Stimulated activated CD8-positive, alpha-beta memory T cell treated with anti-CD3 and anti-CD28 coated beads, Interleukin-15, amount 100 ng/mL, for 48 hours (primary cell): ENCODE measurements around the gene PLXNA4.

Experiments
- DNase-seq, 2 donors: peaks; one replicate each; pipeline ENCODE4 v3.0.0-alpha.2; 2020; ENCODE audit warnings: low read depth in 2 of 2

PLXNA4 gene

DNA sequence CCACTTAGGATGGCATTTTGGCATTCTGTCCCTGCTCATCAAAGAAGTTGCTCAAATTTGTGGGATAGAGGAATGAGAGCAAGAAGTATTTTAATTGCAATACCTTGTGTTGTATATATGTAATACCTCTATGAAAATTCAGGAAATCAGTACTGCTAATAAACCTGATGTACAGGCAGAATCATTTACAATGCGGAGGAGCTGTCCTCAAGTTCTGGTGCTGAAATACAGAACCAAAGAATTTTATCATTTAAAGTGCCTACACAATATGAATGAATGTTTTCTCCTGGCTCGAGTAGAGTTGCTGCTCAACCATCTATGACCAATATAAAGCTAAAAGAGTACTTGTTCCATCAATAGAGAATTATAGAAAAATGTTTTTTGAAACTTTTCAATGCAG lies 305.8 kb downstream of the PLXNA4 start:
- no peak for DNase-seq

DNA sequence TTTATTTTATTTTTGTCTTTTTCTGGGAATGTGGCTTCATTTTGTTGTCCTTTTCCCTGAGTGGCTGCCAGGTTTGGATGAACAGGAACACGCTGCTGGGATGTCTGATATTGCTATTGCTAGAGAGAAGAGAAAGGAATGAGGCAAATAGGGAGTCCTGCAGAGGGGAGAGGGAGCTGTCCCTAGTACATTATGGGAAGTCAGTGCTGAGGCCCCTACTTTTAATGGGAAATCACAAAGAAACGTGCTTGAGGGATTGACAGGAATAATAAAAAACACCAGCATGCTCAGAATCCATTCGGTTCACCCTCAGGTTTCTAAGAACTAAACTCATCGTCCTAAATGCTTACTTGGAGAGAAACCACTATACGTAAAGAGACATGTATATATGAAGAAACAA lies 306.6 kb downstream of the PLXNA4 start:
- no peak for DNase-seq

DNA sequence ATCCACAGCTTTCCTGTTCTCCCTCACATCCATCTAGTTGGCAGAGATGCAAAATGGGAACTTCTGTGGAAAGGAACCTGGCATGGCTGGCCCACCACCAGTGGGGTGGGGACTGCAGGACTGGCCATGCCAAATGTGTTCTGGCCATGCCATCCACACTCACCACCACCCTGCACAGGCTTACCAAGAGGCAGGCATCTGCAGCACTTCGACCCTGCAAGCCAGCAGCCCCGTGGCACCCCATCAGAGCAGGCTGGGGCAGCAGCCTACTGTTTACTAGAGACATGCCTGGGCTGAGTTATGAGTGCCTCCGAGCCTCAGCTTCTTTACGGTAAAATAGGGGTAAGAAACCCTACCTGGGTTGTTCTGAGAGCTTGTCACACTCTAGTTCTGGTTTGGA lies 313.1 kb downstream of the PLXNA4 start:
- no peak for DNase-seq

DNA sequence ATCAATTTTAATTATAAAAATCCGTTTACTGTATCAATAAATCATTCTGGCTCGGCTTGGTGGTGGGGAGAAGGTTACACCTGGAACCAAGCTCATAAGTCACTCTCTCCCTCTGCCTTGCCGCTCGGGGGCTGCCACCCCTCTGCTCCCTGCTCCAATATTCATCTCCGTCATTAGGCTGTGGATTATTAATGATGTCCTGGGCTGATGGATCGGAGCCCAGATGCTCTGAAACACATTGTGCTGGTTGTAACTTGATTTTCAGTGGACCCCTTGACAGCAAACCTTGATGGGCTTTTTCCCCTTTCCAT lies 314.2 kb downstream of the PLXNA4 start:
- DNase-seq, result no peak

DNA sequence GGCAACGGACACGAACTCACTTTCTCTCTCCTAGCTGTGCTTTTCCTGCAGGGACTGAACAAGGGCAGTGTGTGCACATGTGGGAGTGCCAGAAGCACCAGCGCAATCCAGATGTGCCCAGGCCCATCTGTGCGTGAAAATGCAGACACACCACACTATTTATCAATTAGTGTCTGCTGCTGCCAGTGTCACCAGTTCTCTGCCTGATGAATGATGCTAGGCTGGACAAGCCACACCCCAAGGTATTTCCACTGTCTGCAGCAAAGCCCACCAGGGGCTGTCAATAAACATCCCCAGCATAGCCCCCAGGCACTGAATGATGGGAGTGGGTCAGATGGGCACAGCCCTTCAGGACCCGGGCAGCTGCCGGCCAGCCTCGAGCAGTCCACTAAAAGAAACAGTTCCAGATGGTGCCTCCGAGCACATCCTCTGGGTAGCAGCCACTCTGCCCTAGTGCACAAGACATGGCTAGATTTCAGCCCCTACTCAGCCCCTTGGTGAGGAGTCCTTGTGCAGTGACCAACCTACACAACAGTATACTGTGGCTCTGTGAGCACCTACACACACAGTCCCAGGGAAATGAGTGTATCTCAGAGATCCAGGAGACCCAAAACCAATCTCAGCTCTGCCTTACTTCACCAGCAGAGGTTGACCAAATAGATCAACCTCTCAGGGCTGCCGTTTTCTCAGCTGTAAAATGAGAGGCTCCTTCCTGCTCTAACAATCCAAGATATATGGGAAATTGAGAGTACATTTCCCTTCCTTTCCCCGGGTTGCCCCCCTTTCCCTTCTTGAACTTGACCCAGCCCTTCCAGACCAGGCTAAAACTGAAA lies 314.7 kb downstream of the PLXNA4 start:
- no peak for DNase-seq

DNA sequence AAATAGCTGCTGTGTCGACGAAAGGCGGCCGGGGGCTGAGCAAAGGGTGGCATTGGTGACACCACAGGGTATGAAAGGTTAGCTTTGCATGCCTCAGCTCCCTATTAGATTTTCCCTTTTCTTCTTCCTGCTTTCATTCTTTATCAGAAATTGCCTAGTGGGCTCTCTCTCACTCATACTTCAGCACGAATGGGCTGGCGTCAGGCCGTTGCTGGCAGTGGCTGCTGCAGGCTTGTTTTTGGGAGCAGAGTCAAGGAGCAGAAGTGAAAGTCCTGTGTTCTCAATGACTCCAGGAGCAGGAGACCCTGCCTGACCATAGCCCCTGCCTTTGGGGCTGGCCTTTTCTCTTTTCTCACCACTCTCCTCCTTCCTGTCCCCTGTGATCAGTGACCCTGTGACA lies 318.0 kb downstream of the PLXNA4 start:
- no peak for DNase-seq

DNA sequence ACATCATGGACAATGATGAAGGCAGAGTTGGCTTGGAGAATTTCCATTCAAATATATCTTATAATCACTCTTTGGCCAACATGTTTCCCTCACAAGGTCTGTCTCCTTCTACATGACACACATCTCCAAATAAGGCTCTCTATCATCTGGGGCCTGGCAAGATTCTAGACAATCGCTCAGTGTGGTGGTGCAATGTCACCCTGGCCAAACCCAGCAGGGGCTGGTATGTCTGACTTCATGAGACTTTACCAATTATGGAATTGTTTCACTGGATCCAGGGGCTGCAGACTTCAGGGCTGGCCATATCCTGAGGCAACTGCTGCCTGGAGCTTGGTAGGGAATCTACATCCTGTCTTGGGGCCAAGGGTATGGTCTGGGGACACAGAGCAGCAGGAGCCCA lies 319.0 kb downstream of the PLXNA4 start:
- DNase-seq, result no peak

DNA sequence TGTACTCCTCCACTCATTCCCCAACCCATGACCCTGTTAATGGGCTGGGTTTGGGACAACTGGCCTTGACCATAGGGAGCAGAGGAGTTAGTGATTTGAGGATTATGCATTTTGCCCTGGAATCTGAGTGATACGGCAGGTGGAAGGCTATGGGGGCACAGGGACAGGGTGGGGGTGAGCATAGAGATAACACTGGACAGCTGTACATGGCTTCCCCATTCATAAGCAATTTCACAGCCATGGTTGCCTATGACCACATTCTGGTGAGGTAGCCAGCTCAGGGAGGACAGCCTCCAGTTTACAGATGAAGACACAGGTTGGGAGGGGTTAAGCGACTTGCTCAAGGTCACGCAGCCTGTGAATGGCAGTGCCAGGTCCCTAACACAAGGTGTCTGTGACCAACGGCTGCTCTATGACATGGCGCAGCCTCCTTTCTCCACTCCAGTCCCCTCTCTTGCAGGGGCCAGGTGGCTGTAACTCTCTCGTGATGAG lies 319.5 kb downstream of the PLXNA4 start:
- DNase-seq, result no peak

DNA sequence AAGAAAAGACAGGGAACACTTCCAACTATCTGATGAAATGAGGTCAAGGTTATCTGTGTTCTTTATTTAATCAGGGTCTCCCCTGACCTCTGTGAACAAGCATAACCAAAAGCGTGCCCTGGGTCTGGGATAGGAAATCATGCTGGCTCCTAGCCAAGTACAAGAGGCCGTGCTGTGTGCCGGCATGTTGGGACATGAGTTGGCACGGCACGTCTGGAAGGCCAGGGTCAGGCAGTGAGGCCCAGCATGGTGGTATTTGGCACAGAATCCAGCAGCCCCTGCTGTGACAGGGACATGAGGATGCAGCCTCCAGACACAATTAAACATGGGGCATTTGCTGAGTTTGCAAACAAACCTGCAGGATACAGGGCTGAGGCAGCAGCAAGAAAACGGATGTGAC lies 320.4 kb downstream of the PLXNA4 start:
- no peak for DNase-seq

DNA sequence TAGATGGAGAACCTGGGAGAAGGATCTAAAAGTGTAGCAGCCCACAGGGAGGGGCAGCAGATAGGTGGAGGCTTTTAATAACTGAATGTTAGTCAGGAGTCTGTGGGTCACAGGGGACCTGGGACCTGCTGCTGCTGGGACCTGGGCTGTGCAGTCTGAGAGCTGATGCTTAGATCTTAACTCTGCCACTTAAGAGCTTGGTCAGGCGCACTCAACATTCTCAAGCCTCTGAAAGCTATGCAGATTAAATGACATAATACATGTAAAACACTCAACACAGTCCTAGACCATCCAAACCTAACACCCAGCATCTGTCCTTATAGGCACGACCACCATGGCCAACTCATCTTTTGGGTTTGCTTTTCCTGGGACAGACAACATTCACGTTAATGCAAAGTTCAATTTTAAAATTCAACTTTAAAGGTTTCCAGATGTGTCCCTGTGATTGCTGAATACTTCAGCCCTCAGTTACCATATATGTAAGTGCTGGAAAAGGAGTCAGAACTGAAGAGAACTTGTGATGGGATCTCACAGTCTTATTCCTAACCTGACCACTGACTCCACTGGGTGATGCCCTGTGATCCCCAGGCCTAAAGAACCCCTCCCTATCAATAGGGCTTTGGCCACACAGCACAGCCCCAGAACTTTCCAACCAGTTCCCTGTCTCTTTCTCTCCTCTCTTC lies 321.0 kb downstream of the PLXNA4 start:
- DNase-seq, result no peak

DNA sequence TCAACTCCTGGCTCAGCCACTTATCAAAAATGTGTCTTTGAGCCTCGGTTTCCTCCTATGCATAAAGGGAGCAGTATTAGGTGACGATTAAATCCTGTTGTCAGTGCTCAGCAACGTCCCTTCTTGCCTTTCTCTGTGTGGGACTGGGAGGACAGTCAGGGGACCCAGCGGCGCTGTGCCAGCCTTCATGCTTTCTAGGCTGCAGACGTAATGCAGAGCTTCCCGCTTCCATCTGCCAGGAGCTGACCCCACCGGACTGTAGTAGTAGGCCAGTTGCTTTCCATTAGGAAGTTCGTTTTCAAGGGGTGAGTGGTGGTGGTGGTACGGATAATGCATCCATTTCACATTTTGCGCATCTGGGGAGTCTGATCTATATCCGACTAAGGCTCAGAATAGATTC lies 321.8 kb downstream of the PLXNA4 start:
- DNase-seq, result no peak

DNA sequence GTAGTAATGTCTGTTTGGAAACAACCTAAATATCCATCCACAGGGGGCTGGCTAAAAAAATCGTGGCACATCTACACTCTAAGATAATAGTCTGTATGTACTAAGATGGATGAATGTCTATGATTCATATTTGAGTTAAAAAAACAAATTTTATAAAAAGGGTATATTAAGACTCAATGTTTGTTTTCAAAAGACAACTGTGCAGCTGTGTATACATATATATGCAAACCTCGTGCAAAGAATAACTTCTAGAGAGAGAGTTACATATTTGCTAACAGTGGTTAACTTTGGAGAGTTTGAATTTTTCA lies 323.5 kb downstream of the PLXNA4 start:
- DNase-seq, result no peak

DNA sequence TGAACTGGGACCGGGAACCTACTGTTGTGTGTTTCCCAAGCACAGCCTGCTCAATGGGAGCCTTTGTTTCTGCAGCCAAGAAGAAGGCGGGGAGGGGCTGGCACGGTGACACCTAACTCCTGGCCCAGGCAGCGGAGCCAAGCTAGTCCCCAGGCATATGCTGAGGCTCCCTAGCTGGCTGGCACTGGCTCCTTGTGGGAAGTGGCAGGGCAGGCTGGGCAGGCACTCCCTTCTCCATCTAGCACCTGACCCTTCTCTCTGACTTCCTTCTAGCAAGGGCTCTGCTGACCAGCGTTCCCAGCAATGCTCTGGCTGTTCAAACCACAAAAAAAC lies 325.0 kb downstream of the PLXNA4 start:
- no peak for DNase-seq

DNA sequence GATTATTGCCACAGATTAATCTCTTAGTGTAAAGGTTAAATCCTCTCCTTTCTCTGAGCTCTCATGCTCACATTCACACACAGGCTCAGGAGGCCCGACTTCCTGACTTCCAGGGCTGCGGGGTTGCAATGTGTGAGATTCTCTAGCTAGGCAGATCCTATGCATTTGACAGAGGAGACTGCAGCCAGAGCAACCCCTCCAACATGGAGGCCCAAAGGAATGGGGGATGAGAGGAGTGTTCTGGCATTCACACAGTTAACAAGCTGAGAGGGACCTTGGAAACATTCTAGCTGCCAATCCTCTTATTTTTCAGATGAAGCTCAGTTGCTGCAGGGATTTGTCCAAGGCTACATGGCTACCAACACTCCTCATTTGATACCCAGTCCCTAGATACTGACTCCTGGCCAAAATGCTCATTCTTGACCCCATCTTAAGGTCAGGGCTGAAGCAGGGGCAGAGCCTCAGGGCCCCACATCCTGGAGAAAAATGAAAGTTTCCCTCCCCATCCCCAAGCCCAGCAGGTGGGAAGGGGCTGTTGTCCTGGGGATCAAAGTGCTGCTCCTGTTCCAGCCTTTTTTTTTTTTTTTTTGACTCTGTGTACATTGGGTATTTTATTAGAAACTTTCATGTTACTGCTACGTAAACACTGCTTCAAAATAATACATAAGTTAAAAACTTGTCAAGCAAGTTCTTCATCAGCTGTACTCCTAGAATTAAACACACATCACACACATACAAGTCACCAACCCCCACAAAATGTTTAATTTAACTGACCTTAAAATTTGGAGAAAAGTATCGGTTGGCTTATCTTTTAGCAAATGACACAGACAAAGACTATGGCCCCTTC lies 325.6 kb downstream of the PLXNA4 start:
- no peak for DNase-seq

DNA sequence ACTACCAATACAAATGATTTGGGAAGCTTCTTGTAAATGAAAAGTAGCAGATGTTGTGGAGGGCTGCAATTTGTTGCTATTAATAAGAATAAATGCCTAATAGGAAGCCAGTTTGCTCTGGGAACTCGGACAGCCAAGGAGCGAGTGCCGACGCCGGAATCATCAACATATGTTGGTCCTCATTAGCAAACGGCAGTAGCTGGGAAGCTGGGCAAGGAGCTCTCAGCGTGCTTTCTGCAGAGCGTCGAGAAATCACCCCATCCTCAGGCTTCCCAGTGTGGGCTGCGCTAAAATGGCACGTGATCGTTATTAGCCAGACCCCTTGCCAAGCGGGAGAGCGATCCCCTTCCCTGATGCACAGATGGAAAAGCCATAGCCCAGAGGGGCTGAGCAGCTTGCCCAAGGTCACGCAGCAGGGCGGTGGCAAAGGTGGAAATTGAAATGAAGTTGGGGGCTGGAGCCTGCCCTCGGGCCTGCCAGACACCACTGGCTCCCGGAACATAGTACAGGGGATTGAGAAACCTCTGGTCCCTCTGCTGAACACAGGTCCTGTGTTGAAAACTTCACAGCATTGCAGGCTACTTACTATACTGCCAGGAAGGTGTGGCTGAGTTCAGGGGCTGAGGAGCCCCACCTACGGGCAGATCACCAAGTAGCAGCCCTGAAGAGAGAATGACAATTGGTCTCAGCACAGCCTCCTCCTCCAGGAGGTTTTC lies 326.9 kb downstream of the PLXNA4 start:
- no peak for DNase-seq

DNA sequence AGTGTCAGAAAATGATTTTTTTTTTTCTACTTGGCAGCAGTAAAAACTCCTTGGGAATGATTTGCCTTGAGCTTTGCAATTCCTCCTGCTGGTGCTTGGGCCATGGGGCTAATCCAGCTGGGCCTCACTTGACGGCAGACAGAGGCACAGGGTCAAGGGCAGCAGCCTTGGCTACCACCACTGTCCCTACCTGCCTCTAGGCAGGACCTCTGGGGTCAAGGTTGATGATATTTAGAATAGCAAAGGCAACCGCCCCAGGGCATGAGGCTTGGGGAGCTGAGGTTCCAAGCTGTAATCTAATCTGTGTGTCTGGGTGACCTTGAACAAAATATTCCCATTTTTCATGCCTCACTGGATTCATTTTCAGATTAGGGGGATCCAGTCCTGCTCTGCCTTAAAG lies 327.4 kb downstream of the PLXNA4 start:
- no peak for DNase-seq

DNA sequence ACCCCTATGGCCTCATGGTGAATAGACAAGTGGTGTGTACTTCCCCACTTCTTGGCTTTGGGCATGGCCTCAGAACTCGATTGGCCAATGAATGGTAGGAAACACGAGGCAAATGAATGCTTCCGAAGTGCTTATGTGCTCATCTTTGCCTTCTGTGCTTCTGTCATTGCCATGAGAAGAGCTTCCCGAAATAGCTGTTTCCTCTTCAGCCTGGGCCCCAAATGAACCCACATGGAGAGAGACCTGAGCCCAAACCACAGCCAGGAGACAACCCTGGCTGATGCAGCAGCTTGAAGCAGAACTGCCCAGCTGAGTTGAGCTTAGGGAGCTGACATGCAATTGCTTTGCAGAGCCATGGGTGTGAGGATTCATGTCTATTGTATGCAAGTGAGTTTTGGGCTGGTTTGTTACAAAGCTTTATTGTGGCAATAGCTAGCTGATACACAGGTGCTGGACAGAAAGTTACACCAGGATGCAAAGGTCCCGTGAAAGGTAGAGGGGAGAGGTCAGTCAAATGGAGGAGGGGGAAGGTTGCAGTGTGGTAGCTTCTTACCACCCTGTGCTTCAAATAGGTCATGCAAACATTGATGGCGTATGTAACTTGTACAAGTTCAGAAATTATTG lies 328.2 kb downstream of the PLXNA4 start:
- DNase-seq, result no peak

DNA sequence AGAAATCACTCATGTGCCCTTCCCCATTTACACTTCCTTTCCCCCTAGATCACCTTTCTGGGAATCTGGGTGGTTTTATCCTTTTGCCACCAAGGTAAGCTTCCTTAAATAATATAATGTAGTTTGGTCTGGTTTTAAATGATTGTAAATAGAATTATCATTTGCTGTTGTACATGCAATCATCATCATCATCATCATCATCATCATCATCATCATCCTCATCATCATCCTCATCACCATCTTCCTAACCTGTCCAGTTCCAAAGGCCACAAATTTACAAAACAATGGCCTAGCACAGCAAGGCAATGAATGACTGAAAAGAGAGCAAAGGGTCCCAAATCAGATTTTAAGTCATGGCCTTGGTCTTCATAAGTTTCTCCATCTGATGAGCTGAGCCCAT lies 329.7 kb downstream of the PLXNA4 start:
- no peak for DNase-seq

DNA sequence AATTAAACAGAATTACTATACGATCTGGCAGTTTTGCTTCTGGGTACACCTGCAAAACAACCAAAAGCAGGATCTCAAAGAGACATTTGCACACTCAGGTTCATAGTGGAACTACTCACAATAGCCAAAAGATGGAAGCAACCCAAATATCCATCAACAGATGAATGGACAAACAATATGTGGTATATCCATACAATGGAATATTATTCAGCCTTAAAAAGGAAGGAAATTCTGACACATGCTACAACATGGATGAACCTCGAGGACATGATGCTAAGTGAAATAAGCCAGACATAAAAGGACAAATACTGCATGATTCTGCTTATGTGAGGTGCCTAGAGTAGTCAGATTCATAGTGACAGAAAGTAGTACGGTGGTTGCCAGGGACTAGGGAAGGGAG lies 330.7 kb downstream of the PLXNA4 start:
- DNase-seq, result no peak

DNA sequence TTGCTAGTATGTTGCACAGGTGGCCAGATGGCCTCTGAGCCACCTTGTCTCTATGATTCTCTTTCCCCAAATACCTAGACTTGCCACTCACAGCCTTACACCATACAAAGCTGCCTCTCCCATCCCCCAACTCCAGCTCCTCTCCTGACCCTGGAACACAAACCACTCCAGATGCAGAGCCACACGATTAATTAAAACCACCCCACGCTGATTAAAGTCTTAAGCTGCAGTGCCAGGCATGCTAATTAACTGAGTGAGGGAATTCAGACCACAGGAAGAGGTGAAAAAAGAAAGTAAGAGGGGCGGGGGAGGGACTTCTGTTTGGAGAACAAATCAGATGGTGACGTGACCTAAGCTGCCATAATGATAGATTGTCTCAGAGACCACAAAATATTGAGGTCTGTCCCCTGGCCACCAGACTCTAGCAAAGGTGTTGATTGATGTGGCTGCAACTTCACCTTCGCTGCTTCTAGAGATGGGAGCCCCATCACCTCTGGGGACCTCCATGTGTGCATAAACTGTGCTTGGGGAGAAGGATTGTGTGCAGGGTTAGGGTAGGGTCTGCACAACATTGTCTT lies 331.3 kb downstream of the PLXNA4 start:
- no peak for DNase-seq

DNA sequence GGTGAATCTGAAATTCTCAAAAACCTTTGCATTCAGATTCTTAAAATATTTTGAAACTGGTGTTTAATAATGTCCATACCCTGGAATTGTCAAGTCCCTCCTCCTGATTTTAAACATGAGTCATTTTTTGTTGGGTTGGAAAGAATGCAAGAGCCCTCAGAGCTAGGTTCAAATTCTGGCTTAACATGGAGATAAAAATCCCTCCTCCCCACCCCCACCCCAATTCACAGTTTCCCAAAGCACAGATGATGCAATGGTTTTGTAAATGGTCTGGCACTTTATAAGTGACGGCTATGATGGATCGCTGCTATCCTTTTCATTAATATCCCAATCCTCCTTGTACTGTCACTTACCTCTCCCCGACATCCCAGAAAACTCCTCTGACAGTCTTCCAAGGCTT lies 332.8 kb downstream of the PLXNA4 start:
- no peak for DNase-seq

DNA sequence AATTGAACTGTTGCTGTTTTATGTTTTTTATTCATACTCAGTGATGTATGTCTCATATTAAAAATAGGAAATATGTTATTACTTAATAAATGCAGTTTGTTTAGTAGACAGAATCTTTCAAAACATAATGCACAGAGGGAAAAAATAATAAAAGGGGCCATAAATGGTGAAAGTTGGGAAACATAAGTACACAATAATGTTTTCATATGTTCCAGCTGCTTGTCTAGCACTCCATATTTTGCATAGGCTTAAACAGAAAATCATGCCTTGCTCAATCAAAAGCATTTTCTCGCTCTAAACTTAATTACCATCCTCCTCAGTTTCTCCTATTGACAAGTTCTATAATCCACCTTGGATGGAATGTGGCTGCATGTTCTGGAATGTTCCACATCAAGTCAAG lies 333.2 kb downstream of the PLXNA4 start:
- no peak for DNase-seq
